ENCODE measurements around the gene ECSCR.

The ECSCR gene

DNA sequence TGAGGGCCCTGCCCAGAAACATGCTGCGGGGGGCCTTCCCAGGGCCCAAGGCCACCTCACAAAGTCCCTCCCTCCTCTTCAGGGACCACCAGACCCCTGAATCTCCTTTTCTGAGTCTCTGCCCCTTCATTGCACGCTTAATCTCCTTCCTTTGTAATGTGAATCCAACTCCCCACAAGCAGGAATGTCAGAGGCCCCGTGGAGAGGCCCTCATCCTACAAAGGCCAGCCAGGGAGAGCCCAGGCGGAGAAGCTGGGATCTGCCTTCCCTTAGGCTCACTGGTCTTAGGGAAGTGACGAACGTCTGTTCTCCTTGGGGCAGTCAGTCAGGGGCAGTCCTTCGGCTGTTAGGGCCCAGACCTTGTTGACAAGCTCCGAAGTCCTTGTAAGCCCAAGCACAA lies 10.6 kb upstream of the ECSCR start:
- DNase-seq = no peak

DNA sequence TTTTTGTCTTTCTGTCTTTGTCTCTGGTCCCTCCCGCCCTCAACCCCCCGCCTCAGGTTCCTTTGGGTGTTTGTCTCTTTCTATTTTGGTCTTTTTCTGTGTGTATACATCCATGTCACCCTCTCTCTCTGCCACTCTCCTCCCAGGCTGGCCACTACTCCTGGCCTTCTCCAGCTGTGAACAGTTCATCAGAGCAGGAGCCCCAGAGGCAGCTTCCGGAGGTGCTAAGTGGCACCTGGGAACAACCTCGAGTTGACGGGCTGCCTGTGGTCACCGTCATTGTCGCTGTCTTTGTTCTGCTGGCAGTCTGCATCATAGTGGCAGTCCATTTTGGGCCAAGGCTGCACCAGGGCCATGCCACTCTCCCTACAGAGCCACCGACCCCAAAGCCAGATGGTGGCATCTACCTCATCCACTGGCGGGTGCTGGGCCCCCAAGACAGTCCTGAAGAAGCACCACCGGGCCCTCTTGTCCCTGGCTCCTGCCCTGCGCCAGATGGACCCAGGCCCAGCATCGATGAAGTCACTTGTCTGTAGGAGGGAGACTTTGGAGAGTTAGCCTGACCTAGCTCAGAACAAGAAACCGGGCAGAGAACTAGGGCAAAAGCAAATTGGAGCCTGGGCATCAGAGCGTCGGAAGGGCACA lies 10.0 kb upstream of the ECSCR start:
- DNase-seq = no peak

GRCh38 chr5:139470821-139471300 lies 8.3 kb upstream of the ECSCR start, which contains the start of gene SMIM33:
Gene SMIM33, plus strand, starts transcription at chr5:139471004. Its CDS starts 118 bp downstream, at chr5:139471122.
- DNase-seq = no peak

DNA sequence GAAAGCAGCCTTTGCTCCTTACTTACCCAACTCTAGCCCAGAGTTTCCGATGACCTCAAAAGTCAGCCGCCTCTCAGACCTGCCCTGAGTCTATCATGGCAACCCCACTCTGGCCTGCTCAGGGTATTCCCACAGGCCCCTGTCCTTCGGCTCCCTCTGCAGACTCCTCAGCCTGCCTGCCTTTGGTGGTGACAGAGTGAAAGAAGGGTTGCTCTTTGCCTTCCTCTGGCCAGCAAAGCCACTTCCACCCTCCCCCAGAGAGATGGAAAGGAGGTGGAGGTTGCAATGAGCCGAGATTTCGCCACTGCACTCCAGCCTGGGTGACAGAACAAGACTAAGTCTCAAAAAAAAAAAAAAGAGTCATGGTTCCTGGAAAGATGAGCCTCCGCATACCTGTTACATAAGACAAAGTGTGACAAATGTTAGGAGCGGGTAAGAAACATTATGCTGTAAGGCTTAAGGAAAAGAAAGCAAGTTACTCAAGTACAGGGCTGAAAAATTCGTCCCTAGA lies 5.9 kb upstream of the ECSCR start:
- no peak for DNase-seq

GRCh38 chr5:139461698-139462097 lies 845 bp downstream of the ECSCR start:
- DNase-seq = no peak

- no peak for DNase-seq
Measured at GRCh38 chr5:139461176-139461575, 1.4 kb downstream of the ECSCR start.

- DNase-seq = no peak
Measured at GRCh38 chr5:139460455-139460854, 2.1 kb downstream of the ECSCR start.

DNA sequence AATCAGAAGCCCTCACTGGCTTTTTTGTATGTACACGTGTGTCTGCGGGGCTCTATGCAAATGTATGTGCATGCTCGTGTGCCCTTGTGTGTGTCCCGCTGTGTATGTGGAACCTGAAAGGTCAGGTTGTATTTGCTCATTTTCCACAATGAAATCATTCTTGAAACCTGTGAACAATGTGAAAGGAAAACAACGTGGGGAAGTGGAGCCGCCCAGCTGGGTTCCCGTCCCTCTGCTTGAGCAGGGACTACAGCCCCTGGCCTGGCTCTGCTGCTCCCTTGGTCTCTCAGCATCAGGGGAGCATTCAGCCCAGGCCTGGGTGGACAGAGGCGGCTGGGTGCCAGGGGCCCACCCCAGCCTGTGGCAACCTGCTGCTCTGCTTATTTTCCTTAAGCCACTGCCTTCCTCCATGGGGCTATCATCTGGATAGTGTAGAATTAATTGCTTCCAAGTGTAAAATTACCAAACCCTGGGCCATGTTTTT lies 3.0 kb downstream of the ECSCR start:
- no peak for DNase-seq

- DNase-seq = no peak
Measured at GRCh38 chr5:139458580-139459407, 3.7 kb downstream of the ECSCR start.

GRCh38 chr5:139457653-139458306 lies 4.8 kb downstream of the ECSCR start:
- DNase-seq = no peak

- DNase-seq = no peak
Measured at GRCh38 chr5:139457241-139457640, 5.3 kb downstream of the ECSCR start.

DNA sequence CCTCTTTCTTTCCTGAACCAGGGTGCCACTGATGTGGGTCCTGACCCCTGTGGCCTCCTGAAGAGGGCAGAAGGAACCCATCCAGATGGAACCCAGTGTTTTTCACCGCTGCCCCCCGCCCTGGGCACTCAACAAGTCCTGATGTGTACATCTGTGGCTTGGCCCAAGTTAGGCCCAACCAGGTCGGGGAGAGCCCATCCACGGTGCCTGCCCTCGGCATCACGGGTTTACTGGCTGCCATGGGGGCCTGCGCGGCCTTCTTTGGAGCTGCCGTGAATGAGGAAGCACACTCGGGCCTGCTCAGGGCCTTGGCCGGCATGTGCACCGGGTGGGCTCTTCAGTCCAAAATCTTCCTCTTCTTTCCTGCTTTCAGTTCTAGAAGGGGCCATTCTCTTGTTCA lies 5.8 kb downstream of the ECSCR start:
- no peak for DNase-seq

DNA sequence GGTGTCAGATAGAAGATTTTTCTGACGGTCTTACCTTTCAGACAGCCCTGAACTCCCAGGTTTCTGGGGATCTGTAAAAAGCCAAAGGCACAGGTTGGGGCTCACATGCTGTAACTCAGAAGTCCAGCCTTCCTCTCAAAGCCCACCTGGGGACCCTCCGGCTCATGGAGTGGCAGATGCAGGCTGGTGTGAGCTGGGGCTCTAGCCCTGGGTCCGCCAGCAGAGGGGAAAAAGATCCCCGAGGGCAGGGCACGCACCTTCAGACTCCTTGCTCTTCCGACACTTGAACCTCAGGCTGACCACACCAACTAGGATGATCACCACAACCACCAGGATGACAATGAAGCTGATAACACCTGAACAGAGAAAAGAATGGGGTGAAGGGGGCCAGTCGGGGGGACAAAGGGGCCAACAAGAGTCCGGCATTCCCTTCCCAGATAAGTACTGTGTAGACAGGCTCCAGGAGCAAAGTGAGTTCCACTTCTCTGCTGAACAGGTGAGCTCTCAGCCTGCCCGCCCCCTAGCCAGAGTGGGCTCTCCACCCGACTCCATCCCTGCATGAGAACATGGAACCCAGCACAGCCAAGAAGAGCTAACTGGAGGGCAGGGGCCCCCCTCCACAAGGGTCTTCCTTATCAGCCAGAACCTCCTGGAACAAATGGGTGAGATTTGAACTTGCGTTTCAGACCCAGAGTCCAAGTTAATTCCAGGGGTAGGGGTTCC lies 7.8 kb downstream of the ECSCR start:
- DNase-seq = no peak

DNA sequence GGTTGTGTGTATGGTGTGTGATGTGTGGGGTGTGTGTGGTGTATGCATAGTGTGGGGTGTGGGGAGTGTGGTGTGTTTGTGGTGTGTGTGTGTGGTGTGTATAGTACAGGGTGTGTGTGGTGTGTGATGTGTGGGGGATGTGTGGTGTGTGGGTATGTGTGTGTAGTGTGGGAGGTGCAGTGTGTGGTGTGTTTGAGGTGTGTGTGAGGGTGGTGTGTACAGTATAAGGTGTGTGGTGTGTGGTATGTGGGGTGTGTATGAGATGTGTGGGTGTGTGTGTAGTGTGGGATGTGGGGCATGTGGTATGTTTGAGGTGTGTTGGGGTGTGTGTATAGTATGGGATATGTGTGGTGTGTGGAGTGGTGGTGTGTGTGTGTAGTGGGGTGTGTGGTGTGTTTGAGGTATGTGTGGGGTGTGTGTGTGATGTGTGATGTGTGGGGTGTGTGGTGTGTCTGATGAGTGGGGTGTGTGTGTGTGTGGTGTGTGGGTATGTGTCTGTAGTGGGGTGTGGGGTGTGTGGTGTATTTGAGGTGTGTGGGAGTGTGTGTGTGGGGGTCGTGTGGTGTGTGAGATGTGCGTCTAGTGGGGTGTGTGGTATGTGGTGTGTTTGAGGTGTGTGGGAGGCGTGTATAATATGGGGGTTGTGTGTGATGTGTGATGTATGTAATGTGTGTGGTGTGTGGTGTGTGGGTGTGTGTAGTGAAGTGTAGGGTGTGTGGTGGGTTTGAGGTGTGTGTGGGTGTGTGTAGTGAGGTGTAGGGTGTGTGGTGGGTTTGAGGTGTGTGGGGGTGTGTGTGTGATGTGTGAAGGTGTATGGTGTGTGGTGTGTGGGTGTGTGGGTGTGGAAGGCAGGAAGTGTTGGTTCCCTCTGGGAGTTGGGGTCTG lies 8.6 kb downstream of the ECSCR start:
- no peak for DNase-seq

DNA sequence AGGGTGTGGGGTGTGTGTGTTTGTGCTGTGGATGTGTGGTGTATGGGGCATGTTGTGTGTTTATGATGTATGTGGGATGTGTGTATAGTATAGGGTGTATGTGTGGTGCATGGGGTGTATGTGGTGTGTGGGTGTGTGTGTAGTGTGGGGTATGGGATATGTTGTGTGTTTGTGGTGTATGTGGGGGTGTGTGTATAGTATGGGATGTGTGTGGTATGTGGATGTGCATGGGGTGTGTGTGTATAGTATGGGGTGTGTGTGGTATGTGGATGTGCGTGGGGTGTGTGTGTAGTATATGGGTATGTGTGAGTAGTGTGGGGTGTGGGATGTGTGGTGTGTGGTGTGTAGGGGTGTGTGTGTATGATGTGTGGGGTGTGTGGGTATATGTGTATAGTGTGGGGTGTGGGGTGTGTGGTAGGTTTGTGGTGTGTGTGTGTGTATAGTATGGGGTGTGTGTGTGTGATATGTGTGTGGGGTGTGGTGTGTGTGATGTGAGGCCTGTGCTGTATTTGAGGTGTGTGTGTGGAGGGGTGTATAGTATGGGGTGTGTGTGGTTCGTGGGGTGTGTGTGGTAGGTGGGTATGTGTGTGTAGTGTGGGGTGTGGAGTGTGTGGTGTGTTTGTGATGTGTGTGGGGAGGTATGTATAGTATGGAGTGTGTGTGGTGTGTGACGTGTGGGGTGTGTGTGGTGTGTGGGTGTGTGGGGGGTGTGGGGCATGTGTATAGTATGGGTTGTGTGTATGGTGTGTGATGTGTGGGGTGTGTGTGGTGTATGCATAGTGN lies 10.5 kb downstream of the ECSCR start:
- no peak for DNase-seq

GRCh38 chr5:139451176-139451575 lies 11.4 kb downstream of the ECSCR start:
- DNase-seq = no peak

GRCh38 chr5:139446956-139447779 lies 15.4 kb downstream of the ECSCR start:
- DNase-seq = no peak

GRCh38 chr5:139445325-139446170 lies 17.0 kb downstream of the ECSCR start:
- DNase-seq = no peak
